NT2/D1 (cell line): ENCODE measurements around the gene TPM3.

Source experiments
- SUZ12 ChIP-seq: IDR thresholded peaks from 2 replicates; pipeline ENCODE4 v1.6.1; 2011; ENCODE audit not compliant: insufficient read length, insufficient read depth; ENCODE audit errors: extremely low read depth
- ZNF274 ChIP-seq: IDR thresholded peaks from 2 replicates; pipeline ENCODE4 v1.6.1; 2011; ENCODE audit warnings: mild to moderate bottlenecking, low read depth, low read length

DNA sequence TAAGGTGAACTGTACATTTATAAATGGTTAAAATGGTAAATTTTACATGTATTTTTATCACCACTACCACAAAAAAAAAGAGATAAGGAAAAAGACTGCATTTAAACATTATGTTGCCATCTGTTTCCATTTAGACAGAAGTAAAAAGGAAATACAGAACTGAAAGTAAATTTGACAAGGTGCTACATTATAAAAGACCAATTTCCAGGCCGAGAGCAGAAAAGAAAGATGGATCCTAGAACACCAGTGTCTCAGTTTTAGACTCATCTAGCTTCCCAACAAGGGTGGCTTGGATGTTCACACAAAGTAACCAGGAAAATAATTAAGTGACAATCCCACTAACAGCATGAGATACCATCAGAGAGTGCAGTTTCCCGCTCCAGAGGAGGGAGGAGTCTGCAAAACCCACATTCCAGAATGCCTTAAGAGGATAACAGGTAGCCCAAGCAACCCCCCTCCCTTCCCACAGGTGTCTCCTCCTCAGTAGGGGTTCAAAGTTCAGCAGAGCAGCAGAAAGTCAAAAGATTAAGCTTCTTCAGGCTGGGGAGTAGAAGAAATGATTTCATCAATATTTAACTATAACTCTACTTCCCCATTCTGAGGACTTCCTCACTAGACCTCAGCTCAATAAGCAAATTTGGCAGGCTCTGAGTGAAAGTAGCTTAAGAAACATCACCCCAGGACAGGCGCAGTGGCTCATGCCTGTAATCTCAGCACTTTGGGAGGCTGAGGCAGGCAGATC lies 11.8 kb downstream of the TPM3 start:
- TF ChIP-seq ZNF274 = no peak
- no peak for TF ChIP-seq SUZ12
